Heart left ventricle (tissue), 13 donors: ENCODE data around the gene UGGT1.

Experiments used
- POLR2A ChIP-seq, 2 donors: fragments of 450-650 bp; IDR thresholded peaks; one replicate each; pipeline ENCODE4 v1.6.1; 2017; ENCODE audit warnings: antibody characterized with exemption in 2 of 2, mild to moderate bottlenecking in 2 of 2, moderate library complexity in 2 of 2
- TF ChIP-seq, protein P1 (sequence below), 12 donors: fragments of 200-600 bp; sonication (generic) in 4 of 12; IDR thresholded peaks; one replicate each; pipeline versions ENCODE4 v1.5.0 to v1.8.0; 2018 to 2022; ENCODE audit warnings: antibody characterized with exemption in 12 of 12, mild to moderate bottlenecking in 5 of 12
- donor health status: ischemic (EF 13 %, LVEDD 7.1; RV severe dilation, severe dysfunction).
- donor health status: DM: no; HTN: yes; CAD: no.
- donor health status: DM: no; HTN: no; CAD: no.
- donor health status: ischemic (EF 25% LVEDD 6.9; RV normal size, moderate dysfunction).
- donor health status: ischemic (EF 25% LVEDD 5.7; RV mildly dilated, moderate dysfunction).
- donor health status: ischemic (EF 35%, LVEDD 5.7; RV mildly dilated, moderate dysfunction).
- donor health status: nonischemic (EF 11% LVEDD 7.7; RV severe dilation, severe dysfunction).
- donor health status: DM: yes; HTN: yes; CAD: no.
- donor health status: PGD.
- donor health status: ischemic (EF 29% LVEDD 5.4; RV normal size, mild dysfunction).
- donor health status: nonischemic (EF 23%, LVEDD 6.1; RV moderate dilation, normal function).

DNA sequence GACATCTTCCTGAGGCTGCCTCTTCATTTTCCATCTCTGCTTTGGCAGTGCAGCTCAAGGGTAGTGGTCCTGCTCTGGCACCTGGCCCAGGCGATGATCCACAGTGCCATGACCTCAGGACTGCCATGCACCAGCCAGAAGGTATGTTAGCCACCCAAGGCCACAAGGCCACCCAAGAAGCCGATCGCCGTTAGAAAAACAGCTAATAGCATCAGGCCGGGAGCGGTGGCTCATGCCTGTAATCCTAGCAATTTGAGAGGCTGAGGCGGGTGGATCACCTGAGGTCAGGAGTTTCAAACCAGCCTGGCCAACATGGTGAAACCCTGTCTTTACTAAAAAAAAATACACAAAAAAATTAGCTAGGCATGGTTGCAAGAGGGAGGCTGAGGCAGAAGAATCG is 28.4 kb upstream of the UGGT1 start:
- TF ChIP-seq, protein P1, sequence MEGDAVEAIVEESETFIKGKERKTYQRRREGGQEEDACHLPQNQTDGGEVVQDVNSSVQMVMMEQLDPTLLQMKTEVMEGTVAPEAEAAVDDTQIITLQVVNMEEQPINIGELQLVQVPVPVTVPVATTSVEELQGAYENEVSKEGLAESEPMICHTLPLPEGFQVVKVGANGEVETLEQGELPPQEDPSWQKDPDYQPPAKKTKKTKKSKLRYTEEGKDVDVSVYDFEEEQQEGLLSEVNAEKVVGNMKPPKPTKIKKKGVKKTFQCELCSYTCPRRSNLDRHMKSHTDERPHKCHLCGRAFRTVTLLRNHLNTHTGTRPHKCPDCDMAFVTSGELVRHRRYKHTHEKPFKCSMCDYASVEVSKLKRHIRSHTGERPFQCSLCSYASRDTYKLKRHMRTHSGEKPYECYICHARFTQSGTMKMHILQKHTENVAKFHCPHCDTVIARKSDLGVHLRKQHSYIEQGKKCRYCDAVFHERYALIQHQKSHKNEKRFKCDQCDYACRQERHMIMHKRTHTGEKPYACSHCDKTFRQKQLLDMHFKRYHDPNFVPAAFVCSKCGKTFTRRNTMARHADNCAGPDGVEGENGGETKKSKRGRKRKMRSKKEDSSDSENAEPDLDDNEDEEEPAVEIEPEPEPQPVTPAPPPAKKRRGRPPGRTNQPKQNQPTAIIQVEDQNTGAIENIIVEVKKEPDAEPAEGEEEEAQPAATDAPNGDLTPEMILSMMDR (IDR thresholded peaks at IDR 0.05) = no peak
- no peak for TF ChIP-seq POLR2A (IDR thresholded peaks at IDR 0.05)
